Stimulated activated effector memory CD8-positive, alpha-beta T cell treated with anti-CD3 and anti-CD28 coated beads, Interleukin-12 subunit alpha, Interleukin-12 subunit beta, amount 100 ng/mL, for 72 hours (primary cell): Measurements from ENCODE around the gene MYO1B.

Experiments
- ATAC-seq: fragments of 150-1000 bp; cut with Tn5 transposase; 2 replicates; pipeline ENCODE4 v1.10.0; 2021
- DNase-seq, 2 donors: peaks; one replicate each; pipeline ENCODE4 v3.0.0; 2021 to 2022; ENCODE audit warnings: low spot score in 2 of 2
- H3K27ac Mint-ChIP-seq: one replicate; pipeline ENCODE4 v1.8.0; 2022; ENCODE audit warnings: mild to moderate bottlenecking, mixed read lengths
- H3K36me3 Mint-ChIP-seq: one replicate; pipeline ENCODE4 v1.8.0; 2022; ENCODE audit warnings: mild to moderate bottlenecking, mixed read lengths
- H3K4me1 Mint-ChIP-seq: one replicate; pipeline ENCODE4 v1.8.0; 2022; ENCODE audit warnings: mixed read lengths
- H3K4me3 Mint-ChIP-seq: one replicate; pipeline ENCODE4 v1.8.0; 2022; ENCODE audit warnings: mild to moderate bottlenecking, mixed read lengths
- H3K9me3 Mint-ChIP-seq: one replicate; pipeline ENCODE4 v1.8.0; 2022; ENCODE audit warnings: mixed read lengths

MYO1B gene

GRCh38 chr2:191218292-191218898 lies 26.8 kb upstream of the MYO1B start:
- DNase-seq: peak; percentile 17 to 75
- peak; percentile 55 for ATAC-seq

GRCh38 chr2:191220671-191221070 lies 24.5 kb upstream of the MYO1B start:
- Mint-ChIP-seq H3K4me1 (peaks cover 18% of the 10 kb centered on the region), H3K9me3 (peaks cover 7% of the 10 kb centered on the region), H3K4me3 (no peak overlapping the region), H3K27ac (no peak overlapping the region), H3K36me3 (no peaks in the 10 kb centered on the region)
- DNase-seq (no peak), ATAC-seq (no peak)

More at GRCh38 chr2:191218292-191218898, 26.8 kb upstream of the MYO1B start:
- Mint-ChIP-seq H3K36me3 (no peaks in the 10 kb centered on the region), H3K4me3 (no peak overlapping the region), H3K27ac (no peak overlapping the region), H3K4me1 (peaks cover 18% of the 10 kb centered on the region), H3K9me3 (peaks cover 9% of the 10 kb centered on the region)

GRCh38 chr2:191221666-191222065 lies 23.5 kb upstream of the MYO1B start:
- no peak for ATAC-seq
- Mint-ChIP-seq H3K9me3 (peaks cover 7% of the 10 kb centered on the region), H3K27ac (no peak overlapping the region), H3K4me1 (peaks cover 18% of the 10 kb centered on the region), H3K4me3 (no peak overlapping the region), H3K36me3 (no peaks in the 10 kb centered on the region)
- no peak for DNase-seq

GRCh38 chr2:191222507-191222906 lies 22.7 kb upstream of the MYO1B start:
- no peak for ATAC-seq
- H3K4me1 Mint-ChIP-seq: peaks cover 18% of the 10 kb centered on the region
- H3K9me3 Mint-ChIP-seq: peaks cover 7% of the 10 kb centered on the region
- DNase-seq: no peak
- no peak overlapping the region for H3K27ac Mint-ChIP-seq
- no peaks in the 10 kb centered on the region for H3K36me3 Mint-ChIP-seq
- H3K4me3 Mint-ChIP-seq: no peak overlapping the region

- Mint-ChIP-seq H3K27ac (no peak overlapping the region), H3K4me1 (peaks cover 18% of the 10 kb centered on the region), H3K36me3 (no peaks in the 10 kb centered on the region), H3K4me3 (no peak overlapping the region), H3K9me3 (peaks cover 7% of the 10 kb centered on the region)
- ATAC-seq: no peak
- DNase-seq: no peak
Observed at GRCh38 chr2:191222952-191223351, 22.3 kb upstream of the MYO1B start.

- peaks cover 7% of the 10 kb centered on the region for H3K4me1 Mint-ChIP-seq
- H3K27ac Mint-ChIP-seq: no peak overlapping the region
- no peaks in the 10 kb centered on the region for H3K36me3 Mint-ChIP-seq
- ATAC-seq: no peak
- no peak overlapping the region for H3K4me3 Mint-ChIP-seq
- peaks cover 7% of the 10 kb centered on the region for H3K9me3 Mint-ChIP-seq
- DNase-seq: no peak
Observed at GRCh38 chr2:191225126-191225525, 20.1 kb upstream of the MYO1B start.

- no peak overlapping the region for H3K27ac Mint-ChIP-seq
- H3K36me3 Mint-ChIP-seq: no peaks in the 10 kb centered on the region
- DNase-seq: no peak
- H3K4me1 Mint-ChIP-seq: peaks cover 1% of the 10 kb centered on the region
- no peak overlapping the region for H3K4me3 Mint-ChIP-seq
- ATAC-seq: no peak
- H3K9me3 Mint-ChIP-seq: peaks cover 4% of the 10 kb centered on the region
Observed at GRCh38 chr2:191225690-191226089, 19.5 kb upstream of the MYO1B start.

GRCh38 chr2:191226196-191226595 lies 19.0 kb upstream of the MYO1B start:
- Mint-ChIP-seq H3K4me1 (no peaks in the 10 kb centered on the region), H3K36me3 (no peaks in the 10 kb centered on the region), H3K4me3 (no peak overlapping the region), H3K27ac (no peak overlapping the region), H3K9me3 (peaks cover 3% of the 10 kb centered on the region)
- DNase-seq: no peak
- ATAC-seq: no peak

- Mint-ChIP-seq H3K4me1 (no peaks in the 10 kb centered on the region), H3K9me3 (no peaks in the 10 kb centered on the region), H3K4me3 (no peak overlapping the region), H3K27ac (no peak overlapping the region), H3K36me3 (no peaks in the 10 kb centered on the region)
- ATAC-seq (no peak), DNase-seq (no peak)
Observed at GRCh38 chr2:191228333-191228732, 16.9 kb upstream of the MYO1B start.

- Mint-ChIP-seq H3K4me1 (no peaks in the 10 kb centered on the region), H3K27ac (no peak overlapping the region), H3K4me3 (no peak overlapping the region), H3K9me3 (no peaks in the 10 kb centered on the region), H3K36me3 (no peaks in the 10 kb centered on the region)
- ATAC-seq: no peak
- no peak for DNase-seq
Observed at GRCh38 chr2:191228861-191229260, 16.3 kb upstream of the MYO1B start.

GRCh38 chr2:191230174-191230573 lies 15.0 kb upstream of the MYO1B start:
- H3K9me3 Mint-ChIP-seq: no peaks in the 10 kb centered on the region
- no peak for DNase-seq

GRCh38 chr2:191231995-191232394 lies 13.2 kb upstream of the MYO1B start:
- DNase-seq (no peak), ATAC-seq (no peak)
- H3K4me1 Mint-ChIP-seq: no peaks in the 10 kb centered on the region
- H3K9me3 Mint-ChIP-seq: no peaks in the 10 kb centered on the region
- H3K27ac Mint-ChIP-seq: no peak overlapping the region
- H3K36me3 Mint-ChIP-seq: no peaks in the 10 kb centered on the region
- no peak overlapping the region for H3K4me3 Mint-ChIP-seq

More at GRCh38 chr2:191230174-191230573, 15.0 kb upstream of the MYO1B start:
- Mint-ChIP-seq H3K4me1 (no peaks in the 10 kb centered on the region), H3K36me3 (no peaks in the 10 kb centered on the region), H3K27ac (no peak overlapping the region), H3K4me3 (no peak overlapping the region)
- peak; percentile 68 for ATAC-seq

- no peak overlapping the region for H3K4me3 Mint-ChIP-seq
- H3K36me3 Mint-ChIP-seq: no peaks in the 10 kb centered on the region
- DNase-seq: no peak
- ATAC-seq: no peak
- H3K9me3 Mint-ChIP-seq: no peaks in the 10 kb centered on the region
- no peaks in the 10 kb centered on the region for H3K4me1 Mint-ChIP-seq
- H3K27ac Mint-ChIP-seq: no peak overlapping the region
Observed at GRCh38 chr2:191233533-191233932, 11.7 kb upstream of the MYO1B start.

GRCh38 chr2:191234376-191234775 lies 10.8 kb upstream of the MYO1B start:
- Mint-ChIP-seq H3K9me3 (no peaks in the 10 kb centered on the region), H3K4me3 (no peak overlapping the region), H3K4me1 (no peaks in the 10 kb centered on the region), H3K27ac (no peak overlapping the region), H3K36me3 (no peaks in the 10 kb centered on the region)
- DNase-seq: no peak
- ATAC-seq: no peak

- Mint-ChIP-seq H3K27ac (no peak overlapping the region), H3K4me1 (peaks cover 2% of the 10 kb centered on the region), H3K9me3 (no peaks in the 10 kb centered on the region), H3K4me3 (no peak overlapping the region), H3K36me3 (no peaks in the 10 kb centered on the region)
- no peak for DNase-seq
- ATAC-seq: no peak
Observed at GRCh38 chr2:191240871-191241270, 4.3 kb upstream of the MYO1B start.

GRCh38 chr2:191241418-191241817 lies 3.8 kb upstream of the MYO1B start:
- Mint-ChIP-seq H3K9me3 (no peaks in the 10 kb centered on the region), H3K36me3 (no peaks in the 10 kb centered on the region), H3K4me1 (peaks cover 7% of the 10 kb centered on the region), H3K4me3 (no peak overlapping the region), H3K27ac (no peak overlapping the region)
- ATAC-seq (no peak), DNase-seq (no peak)

- no peak overlapping the region for H3K4me3 Mint-ChIP-seq
- no peak overlapping the region for H3K27ac Mint-ChIP-seq
- H3K36me3 Mint-ChIP-seq: no peaks in the 10 kb centered on the region
- no peaks in the 10 kb centered on the region for H3K9me3 Mint-ChIP-seq
- ATAC-seq: no peak
- H3K4me1 Mint-ChIP-seq: peaks cover 17% of the 10 kb centered on the region
- no peak for DNase-seq
Observed at GRCh38 chr2:191243154-191243553, 2.0 kb upstream of the MYO1B start.
